ENCODE measurements around the gene GNB1L. TPM values are rescaled to one million over a fixed set of nuclear protein-coding genes. Genes with fewer than 3 reads are reported as not detected.
"Not testable (repeated sequence)": the region's sequence is repeated elsewhere in the genome, so short reads cannot be mapped to it uniquely, and the experiment has no call there.

The GNB1L gene
- total RNA-seq, 2 donors from 2014 or later = 5.6 to 12.0 TPM

- Histone ChIP-seq H3K4me1 (replicated peaks) (peaks cover under 1% of the 10 kb centered on the region), H3K27me3 (replicated peaks; ENCODE audit: insufficient read depth) (no peaks in the 10 kb centered on the region), H3K9me3 (no peaks in the 10 kb centered on the region), H3K36me3 (no peaks in the 10 kb centered on the region), H3K4me3 (no peak overlapping the region), H3K27ac (no peak overlapping the region)
- intact Hi-C loops (cut with DNase I) = no loop called here
- 83% methylated on average over 26 of the region's 26 CpGs for WGBS
- TF ChIP-seq POLR2AphosphoS5 (IDR thresholded peaks at IDR 0.05) (no peak), POLR2A (IDR thresholded peaks at IDR 0.05) (no peak), CTCF (IDR thresholded peaks at IDR 0.05) (no peak)
- no peak for DNase-seq (ENCODE audit: low spot score)
Observed at GRCh38 chr22:19884954-19885751, 30.5 kb upstream of the GNB1L start.

- Histone ChIP-seq H3K36me3 (no peaks in the 10 kb centered on the region), H3K4me3 (no peak overlapping the region), H3K9me3 (no peaks in the 10 kb centered on the region), H3K27me3 (replicated peaks; ENCODE audit: insufficient read depth) (no peaks in the 10 kb centered on the region), H3K4me1 (replicated peaks) (peaks cover 7% of the 10 kb centered on the region), H3K27ac (no peak overlapping the region)
- TF ChIP-seq CTCF (IDR thresholded peaks at IDR 0.05) (no peak), POLR2AphosphoS5 (IDR thresholded peaks at IDR 0.05) (no peak)
- no peak for DNase-seq (ENCODE audit: low spot score)
- 90% methylated on average over 15 of the region's 15 CpGs for WGBS
- intact Hi-C loops (cut with DNase I) = no loop called here
Observed at GRCh38 chr22:19884161-19884953, 29.7 kb upstream of the GNB1L start.

- H3K36me3 ChIP-seq; DNase-seq (ENCODE audit: low spot score): not testable (repeated sequence)
Observed at GRCh38 chr22:19883446-19883845, 28.8 kb upstream of the GNB1L start.

GRCh38 chr22:19882446-19883381, 28.0 kb upstream of the GNB1L start:
- Histone ChIP-seq H3K9me3 (no peaks in the 10 kb centered on the region), H3K4me1 (replicated peaks) (peaks cover 17% of the 10 kb centered on the region), H3K36me3 (no peaks in the 10 kb centered on the region), H3K4me3 (no peak overlapping the region), H3K27me3 (replicated peaks; ENCODE audit: insufficient read depth) (no peaks in the 10 kb centered on the region), H3K27ac (no peak overlapping the region)
- no peak for TF ChIP-seq POLR2AphosphoS5 (IDR thresholded peaks at IDR 0.05)
- TF ChIP-seq POLR2A (IDR thresholded peaks at IDR 0.05) = no peak
- no peak for TF ChIP-seq CTCF (IDR thresholded peaks at IDR 0.05)
- intact Hi-C loops (cut with DNase I) = no loop called here
- DNase-seq (ENCODE audit: low spot score) = no peak
- 90% methylated on average over 26 of the region's 26 CpGs for WGBS

More at GRCh38 chr22:19883446-19883845, 28.8 kb upstream of the GNB1L start:
- H3K9me3 ChIP-seq; H3K4me3 ChIP-seq; H3K27ac ChIP-seq; H3K27me3 ChIP-seq (replicated peaks; ENCODE audit: insufficient read depth); intact Hi-C loops (cut with DNase I): not testable (repeated sequence)
- peaks cover 11% of the 10 kb centered on the region for H3K4me1 ChIP-seq (replicated peaks)
- WGBS = 94% methylated on average over 8 of the region's 8 CpGs

Data from prostate gland (tissue), 2 donors.